Adrenal gland (tissue), 5 donors: ENCODE measurements around the gene ADAMTS19.

Source experiments
- POLR2A ChIP-seq, 2 donors: fragments of 450-650 bp; IDR thresholded peaks; one replicate each; pipeline ENCODE4 v1.6.1; 2017; ENCODE audit warnings: antibody characterized with exemption in 2 of 2, mild to moderate bottlenecking in 2 of 2, moderate library complexity in 1 of 2
- TF ChIP-seq, protein P1 (sequence below), 6 experiments: fragments of 450-650 bp in 4 of 6; fragments of 200-600 bp in 2 of 6; sonication (generic) in 1 of 6; IDR thresholded peaks; 1 replicate in 5 of 6; 2 replicates in 1 of 6; pipeline versions ENCODE4 v1.5.1 to v1.8.0; 2016 to 2021; ENCODE audit warnings: antibody characterized with exemption in 6 of 6, mild to moderate bottlenecking in 2 of 6, moderate library complexity in 1 of 6
- donor health status: DM: no; HTN: no; CAD: no.

DNA sequence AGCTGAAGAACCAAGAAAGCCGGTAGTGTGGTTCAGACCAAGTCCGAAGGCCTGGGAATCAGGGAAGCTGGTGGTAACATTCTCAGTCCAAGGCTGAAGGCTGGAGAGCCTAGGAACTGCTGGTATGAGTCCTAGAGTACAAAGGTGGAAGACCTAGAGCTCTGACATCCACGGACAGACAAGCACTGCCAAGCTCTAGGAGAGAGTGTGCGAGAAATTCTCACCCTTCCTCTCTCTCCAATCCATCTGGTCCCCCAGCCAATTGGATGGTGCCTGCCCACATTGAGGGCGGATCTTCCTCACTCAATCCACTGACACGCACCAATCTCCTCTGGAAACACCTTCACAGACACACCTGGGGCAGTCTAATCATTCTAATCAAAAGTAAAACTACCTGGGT, 19.7 kb upstream of the ADAMTS19 start:
- TF ChIP-seq, protein P1, sequence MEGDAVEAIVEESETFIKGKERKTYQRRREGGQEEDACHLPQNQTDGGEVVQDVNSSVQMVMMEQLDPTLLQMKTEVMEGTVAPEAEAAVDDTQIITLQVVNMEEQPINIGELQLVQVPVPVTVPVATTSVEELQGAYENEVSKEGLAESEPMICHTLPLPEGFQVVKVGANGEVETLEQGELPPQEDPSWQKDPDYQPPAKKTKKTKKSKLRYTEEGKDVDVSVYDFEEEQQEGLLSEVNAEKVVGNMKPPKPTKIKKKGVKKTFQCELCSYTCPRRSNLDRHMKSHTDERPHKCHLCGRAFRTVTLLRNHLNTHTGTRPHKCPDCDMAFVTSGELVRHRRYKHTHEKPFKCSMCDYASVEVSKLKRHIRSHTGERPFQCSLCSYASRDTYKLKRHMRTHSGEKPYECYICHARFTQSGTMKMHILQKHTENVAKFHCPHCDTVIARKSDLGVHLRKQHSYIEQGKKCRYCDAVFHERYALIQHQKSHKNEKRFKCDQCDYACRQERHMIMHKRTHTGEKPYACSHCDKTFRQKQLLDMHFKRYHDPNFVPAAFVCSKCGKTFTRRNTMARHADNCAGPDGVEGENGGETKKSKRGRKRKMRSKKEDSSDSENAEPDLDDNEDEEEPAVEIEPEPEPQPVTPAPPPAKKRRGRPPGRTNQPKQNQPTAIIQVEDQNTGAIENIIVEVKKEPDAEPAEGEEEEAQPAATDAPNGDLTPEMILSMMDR (IDR thresholded peaks at IDR 0.05) = no peak
- TF ChIP-seq POLR2A (IDR thresholded peaks at IDR 0.05) = no peak
